WTC11 (cell line): ENCODE data around the gene TOM1L2. TPM values are rescaled to one million over a fixed set of nuclear protein-coding genes. Genes with fewer than 3 reads are reported as not detected.
"Not testable (repeated sequence)": the region's sequence is repeated elsewhere in the genome, so short reads cannot be mapped to it uniquely, and the experiment has no call there.

Experiments used
- ATAC-seq: fragments of 200-7000 bp; cut with Tn5 transposase; 2 replicates; pipeline ENCODE4 v1.10.0; 2021; ENCODE audit warnings: mild to moderate bottlenecking, moderate library complexity
- CTCF ChIA-PET: fragments of 300-600 bp; sonication (Branson Sonifier 250); formaldehyde crosslinking; loops from one replicate; lab custom pipeline; 2021; ENCODE audit warnings: antibody characterized with exemption; lab: Charles Lee
- POLR2A ChIA-PET: fragments of 350-600 bp; sonication (Branson Sonifier 250); formaldehyde crosslinking; loops from one replicate; lab custom pipeline; 2021; ENCODE audit warnings: antibody characterized with exemption; lab: Charles Lee
- DNase-seq: peaks from one replicate; pipeline ENCODE4 v3.0.0; 2021; ENCODE audit warnings: low spot score
- H3K27ac Mint-ChIP-seq: 2 replicates; pipeline ENCODE4 v1.8.0; 2021; ENCODE audit warnings: mixed read lengths
- H3K27me3 Mint-ChIP-seq: 2 replicates; pipeline ENCODE4 v1.8.0; 2021; ENCODE audit warnings: low read depth, mild to moderate bottlenecking, moderate library complexity, mixed read lengths
- H3K36me3 Mint-ChIP-seq: 2 replicates; pipeline ENCODE4 v1.8.0; 2021; ENCODE audit warnings: mixed read lengths
- H3K4me1 Mint-ChIP-seq: 2 replicates; pipeline ENCODE4 v1.8.0; 2022; ENCODE audit warnings: mixed read lengths
- H3K4me3 Mint-ChIP-seq: 2 replicates; pipeline ENCODE4 v1.8.0; 2021; ENCODE audit warnings: mild to moderate bottlenecking, moderate library complexity, mixed read lengths
- H3K9me3 Mint-ChIP-seq: 2 replicates; pipeline ENCODE4 v1.8.0; 2021; ENCODE audit warnings: mixed read lengths
- AR ChIP-seq: fragments of 250-450 bp; sonication (Bioruptor Pico); IDR thresholded peaks from 2 replicates; pipeline ENCODE4 v1.9.0; 2021; ENCODE audit warnings: mild to moderate bottlenecking
- CBFB ChIP-seq: sonication (generic); formaldehyde crosslinking; IDR thresholded peaks from 2 replicates; pipeline ENCODE4 v1.8.1; 2022; ENCODE audit warnings: mild to moderate bottlenecking, low read depth, missing genetic modification reagents
- EMX1 ChIP-seq: fragments of 250-450 bp; sonication (Bioruptor Pico); IDR thresholded peaks from 2 replicates; pipeline ENCODE4 v1.8.0; 2021; ENCODE audit warnings: mild to moderate bottlenecking
- ERG ChIP-seq: fragments of 250-450 bp; sonication (Bioruptor Pico); IDR thresholded peaks from 2 replicates; pipeline ENCODE4 v1.8.0; 2021; ENCODE audit warnings: mild to moderate bottlenecking
- FOXJ3 ChIP-seq: sonication (generic); formaldehyde crosslinking; IDR thresholded peaks from 2 replicates; pipeline ENCODE4 v1.9.0; 2021; ENCODE audit warnings: missing genetic modification reagents, mild to moderate bottlenecking, borderline replicate concordance
- FOXP1 ChIP-seq: sonication (generic); formaldehyde crosslinking; IDR thresholded peaks from 2 replicates; pipeline ENCODE4 v1.8.0; 2022; ENCODE audit warnings: missing genetic modification reagents, mild to moderate bottlenecking, moderate library complexity, borderline replicate concordance
- GABPB1 ChIP-seq: sonication (generic); formaldehyde crosslinking; IDR thresholded peaks from 2 replicates; pipeline ENCODE4 v1.8.1; 2023; ENCODE audit warnings: mild to moderate bottlenecking, missing genetic modification reagents
- HMGA2 ChIP-seq: fragments of 250-450 bp; sonication (Bioruptor Pico); IDR thresholded peaks from 2 replicates; pipeline ENCODE4 v1.4.0; 2021; ENCODE audit warnings: mild to moderate bottlenecking, moderate library complexity
- JAZF1 ChIP-seq: fragments of 250-450 bp; sonication (Bioruptor Pico); IDR thresholded peaks from 2 replicates; pipeline ENCODE4 v1.9.0; 2021; ENCODE audit warnings: moderate library complexity, mild to moderate bottlenecking, inconsistent platforms
- NFATC4 ChIP-seq: fragments of 250-450 bp; sonication (Bioruptor Pico); IDR thresholded peaks from 2 replicates; pipeline ENCODE4 v1.9.0; 2021; ENCODE audit warnings: mild to moderate bottlenecking
- SOX15 ChIP-seq: fragments of 250-450 bp; sonication (Bioruptor Pico); IDR thresholded peaks from 2 replicates; pipeline ENCODE4 v1.9.0; 2021; ENCODE audit warnings: mild to moderate bottlenecking
- USF2 ChIP-seq: sonication (generic); formaldehyde crosslinking; IDR thresholded peaks from 2 replicates; pipeline ENCODE4 v1.8.1; 2023; ENCODE audit warnings: mild to moderate bottlenecking, missing genetic modification reagents, moderate library complexity
- ZBTB21 ChIP-seq: sonication (generic); formaldehyde crosslinking; IDR thresholded peaks from 2 replicates; pipeline ENCODE4 v1.8.1; 2023; ENCODE audit warnings: mild to moderate bottlenecking, missing genetic modification reagents, borderline replicate concordance
- ZNF396 ChIP-seq: fragments of 250-450 bp; sonication (Bioruptor Pico); IDR thresholded peaks from 2 replicates; pipeline ENCODE4 v1.8.0; 2021; ENCODE audit warnings: mild to moderate bottlenecking, moderate library complexity, borderline replicate concordance
- ZNF532 ChIP-seq: fragments of 250-450 bp; sonication (Bioruptor Pico); IDR thresholded peaks from 2 replicates; pipeline ENCODE4 v1.9.0; 2021; ENCODE audit warnings: mild to moderate bottlenecking, borderline replicate concordance
- total RNA-seq: library from RNA; stranded (reverse); gene quantifications from 3 replicates; pipeline ENCODE4 v1.2.3, GENCODE V29; 2021
- TF ChIP-seq, protein P1 (sequence below): sonication (generic); formaldehyde crosslinking; conservative IDR thresholded peaks from 2 replicates; pipeline ENCODE4 v1.8.1; 2022; ENCODE audit warnings: mild to moderate bottlenecking, missing genetic modification reagents

Gene TOM1L2
- total RNA-seq, 1 experiment from 2014 or later, result 6.4 TPM

DNA sequence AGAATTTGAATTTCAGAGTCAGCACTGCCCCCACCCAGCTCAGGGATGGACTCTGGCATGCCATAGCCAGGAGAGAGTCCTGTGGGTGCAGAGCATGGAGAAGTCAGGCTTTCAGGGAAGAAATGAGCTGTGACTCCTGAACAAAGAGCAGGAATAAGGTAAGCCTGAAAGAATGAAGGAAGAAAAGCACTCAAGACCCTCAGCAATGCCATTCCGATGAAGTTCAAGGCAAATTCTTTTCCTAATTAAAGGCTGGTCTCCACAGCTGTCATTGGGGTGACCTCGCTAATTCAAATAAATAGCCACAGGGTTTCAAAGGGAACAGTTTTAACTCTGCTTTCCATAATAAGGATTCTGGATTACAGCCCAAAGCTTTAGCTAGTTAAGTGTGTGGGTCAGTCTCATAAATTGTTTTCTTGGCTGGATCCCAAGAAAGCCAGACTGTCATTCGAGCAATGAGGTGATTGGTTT, 31.7 kb downstream of the TOM1L2 start:
- Mint-ChIP-seq H3K4me3 (no peak overlapping the region), H3K27ac (no peak overlapping the region), H3K36me3 (no peaks in the 10 kb centered on the region), H3K4me1 (peaks cover 30% of the 10 kb centered on the region), H3K9me3 (no peaks in the 10 kb centered on the region), H3K27me3 (no peaks in the 10 kb centered on the region; the same call in 1 of the 2 replicates)
- POLR2A ChIA-PET, result interaction anchor here (0.6 to 1.6 kb wide), 3 partner anchors 9 to 590 kb away, joined by 3 read pairs; no protein-coding TSS in a partner anchor
- TF ChIP-seq JAZF1 (CRISPR knock-in tag) (no peak), ZNF532 (CRISPR knock-in tag) (no peak), ERG (no peak), CBFB (no peak), ZNF396 (no peak), GABPB1 (CRISPR knock-in tag) (no peak), NFATC4 (CRISPR knock-in tag) (no peak), EMX1 (CRISPR knock-in tag) (no peak), HMGA2 (CRISPR knock-in tag) (no peak), FOXJ3 (no peak), USF2 (CRISPR knock-in tag) (no peak), ZBTB21 (CRISPR knock-in tag) (no peak), AR (CRISPR knock-in tag) (no peak), SOX15 (no peak), FOXP1 (CRISPR knock-in tag) (no peak)
- TF ChIP-seq, protein P1, sequence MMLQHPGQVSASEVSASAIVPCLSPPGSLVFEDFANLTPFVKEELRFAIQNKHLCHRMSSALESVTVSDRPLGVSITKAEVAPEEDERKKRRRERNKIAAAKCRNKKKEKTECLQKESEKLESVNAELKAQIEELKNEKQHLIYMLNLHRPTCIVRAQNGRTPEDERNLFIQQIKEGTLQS (CRISPR knock-in tag), result no peak
- DNase-seq, result no peak
- no peak for ATAC-seq
- CTCF ChIA-PET, result interaction anchor here (0.7 to 1.8 kb wide), 3 partner anchors 19 to 54 kb away, joined by 3 to 6 read pairs (median 5); no protein-coding TSS in a partner anchor

GRCh38 chr17:17939941-17940340, 32.3 kb downstream of the TOM1L2 start:
- not testable (repeated sequence) for DNase-seq, H3K27ac Mint-ChIP-seq, H3K36me3 Mint-ChIP-seq, H3K4me3 Mint-ChIP-seq, H3K9me3 Mint-ChIP-seq, H3K27me3 Mint-ChIP-seq, ATAC-seq
- ChIA-PET POLR2A (interaction anchor here (0.6 kb wide), 2 partner anchors 20 to 590 kb away, joined by 3 read pairs; no protein-coding TSS in a partner anchor), CTCF (interaction anchor here (0.5 to 1.8 kb wide), 4 partner anchors 19 to 660 kb away, joined by 3 to 6 read pairs (median 4); no protein-coding TSS in a partner anchor)
- peaks cover 30% of the 10 kb centered on the region for H3K4me1 Mint-ChIP-seq
